AG09309 (cell line): ENCODE data around the gene SLFN5.

Experiments used
- DNase-seq: peaks from one replicate; pipeline ENCODE4 v3.0.0-alpha.2; 2010; ENCODE audit warnings: low read depth
- H3K4me3 ChIP-seq: 2 replicates; pipeline ENCODE4 v1.5.1; 2011; ENCODE audit warnings: mild to moderate bottlenecking, low read depth, low read length, moderate library complexity; ENCODE audit not compliant: control insufficient read depth
- TF ChIP-seq, protein P1 (sequence below): IDR thresholded peaks from 2 replicates; pipeline ENCODE4 v1.5.1; 2011; ENCODE audit warnings: mild to moderate bottlenecking, low read depth, low read length, inconsistent platforms; ENCODE audit not compliant: insufficient read depth, control insufficient read depth; ENCODE audit errors: missing control alignments

Gene SLFN5

DNA sequence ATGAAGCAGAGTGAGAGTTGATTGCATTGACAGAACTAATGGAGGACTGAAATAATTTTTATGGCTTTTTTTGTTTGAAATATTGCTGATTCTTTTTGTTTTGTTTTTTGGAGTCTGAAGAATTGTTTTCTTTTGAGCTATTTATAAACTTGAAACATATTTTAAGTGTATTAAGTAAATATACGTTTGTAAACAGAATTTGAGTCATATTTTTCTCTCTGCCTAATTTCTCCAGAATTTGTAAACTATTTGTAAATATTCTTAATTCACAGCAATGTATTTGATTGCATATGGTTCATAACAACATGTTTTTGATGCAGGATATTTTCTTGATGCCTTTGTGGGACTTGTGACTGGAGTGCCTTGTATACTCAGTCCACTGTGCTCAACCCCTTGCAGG is 79.9 kb downstream of the SLFN5 start:
- TF ChIP-seq, protein P1, sequence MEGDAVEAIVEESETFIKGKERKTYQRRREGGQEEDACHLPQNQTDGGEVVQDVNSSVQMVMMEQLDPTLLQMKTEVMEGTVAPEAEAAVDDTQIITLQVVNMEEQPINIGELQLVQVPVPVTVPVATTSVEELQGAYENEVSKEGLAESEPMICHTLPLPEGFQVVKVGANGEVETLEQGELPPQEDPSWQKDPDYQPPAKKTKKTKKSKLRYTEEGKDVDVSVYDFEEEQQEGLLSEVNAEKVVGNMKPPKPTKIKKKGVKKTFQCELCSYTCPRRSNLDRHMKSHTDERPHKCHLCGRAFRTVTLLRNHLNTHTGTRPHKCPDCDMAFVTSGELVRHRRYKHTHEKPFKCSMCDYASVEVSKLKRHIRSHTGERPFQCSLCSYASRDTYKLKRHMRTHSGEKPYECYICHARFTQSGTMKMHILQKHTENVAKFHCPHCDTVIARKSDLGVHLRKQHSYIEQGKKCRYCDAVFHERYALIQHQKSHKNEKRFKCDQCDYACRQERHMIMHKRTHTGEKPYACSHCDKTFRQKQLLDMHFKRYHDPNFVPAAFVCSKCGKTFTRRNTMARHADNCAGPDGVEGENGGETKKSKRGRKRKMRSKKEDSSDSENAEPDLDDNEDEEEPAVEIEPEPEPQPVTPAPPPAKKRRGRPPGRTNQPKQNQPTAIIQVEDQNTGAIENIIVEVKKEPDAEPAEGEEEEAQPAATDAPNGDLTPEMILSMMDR = no peak
- DNase-seq = no peak
- H3K4me3 ChIP-seq = no peak overlapping the region
